UCSD-AML1 (cell line): ENCODE results near the gene ADGRB3.
A peak's percentile ranks its signal among the peaks of the same experiment; 100 is the strongest.
"Not testable (repeated sequence)": the region's sequence is repeated elsewhere in the genome, so short reads cannot be mapped to it uniquely, and the experiment has no call there.

Experiments
- DNase-seq: peaks from one replicate; lab custom pipeline; 2025; ENCODE audit not compliant: unreplicated experiment; lab: John Stamatoyannopoulos, UW

The ADGRB3 gene

GRCh38 chr6:69216127-69216526 lies 581.0 kb downstream of the ADGRB3 start:
- DNase-seq, result no peak

GRCh38 chr6:69217343-69217742 lies 582.3 kb downstream of the ADGRB3 start:
- no peak for DNase-seq

GRCh38 chr6:69220375-69220774 lies 585.3 kb downstream of the ADGRB3 start:
- no peak for DNase-seq

GRCh38 chr6:69232008-69232407 lies 596.9 kb downstream of the ADGRB3 start:
- no peak for DNase-seq

DNA sequence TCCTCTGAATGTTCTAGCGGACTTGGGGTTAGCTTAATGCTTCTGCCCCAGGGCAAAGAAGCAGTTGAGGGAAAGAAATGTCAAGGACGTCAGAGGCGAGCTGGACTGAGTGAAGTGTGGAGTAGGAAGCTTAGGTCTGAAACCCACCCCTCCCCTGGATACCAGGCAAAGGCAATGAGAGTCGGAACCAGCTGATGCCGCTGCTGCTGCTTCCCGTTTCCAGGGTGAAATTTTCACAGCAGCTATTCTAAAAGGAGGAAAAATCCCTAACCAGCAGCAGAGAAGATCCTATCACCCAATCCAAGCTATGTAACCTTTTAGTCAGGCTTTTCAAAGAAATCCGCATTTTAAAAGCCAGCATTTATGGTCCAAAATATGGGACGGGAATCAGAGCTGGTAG lies 597.4 kb downstream of the ADGRB3 start:
- no peak for DNase-seq

GRCh38 chr6:69232911-69233448 lies 597.9 kb downstream of the ADGRB3 start:
- peak; percentile 72 for DNase-seq

- no peak for DNase-seq
Measured at GRCh38 chr6:69238067-69238466, 603.0 kb downstream of the ADGRB3 start.

- no peak for DNase-seq
Measured at GRCh38 chr6:69246983-69247382, 611.9 kb downstream of the ADGRB3 start.

- DNase-seq, result no peak
Measured at GRCh38 chr6:69261010-69261409, 625.9 kb downstream of the ADGRB3 start.

DNA sequence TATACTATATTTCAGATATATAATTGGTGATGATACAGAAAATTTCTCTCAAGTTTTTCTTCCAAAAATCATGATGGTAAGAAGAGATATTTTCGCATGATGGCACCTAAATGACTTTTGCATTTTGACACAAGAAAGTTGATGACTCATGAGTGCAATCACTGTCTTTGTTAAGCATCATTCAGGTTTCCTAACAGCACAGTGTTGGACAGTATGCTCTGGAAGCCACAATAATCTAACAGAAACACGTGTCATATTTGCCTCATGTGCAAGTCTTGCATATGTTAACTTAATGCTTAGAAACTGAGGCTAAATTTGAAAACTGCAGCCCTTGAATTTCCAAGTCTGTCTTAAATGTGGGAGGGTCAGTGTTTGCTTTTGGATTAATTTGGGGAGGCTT lies 628.2 kb downstream of the ADGRB3 start:
- DNase-seq, result no peak

DNA sequence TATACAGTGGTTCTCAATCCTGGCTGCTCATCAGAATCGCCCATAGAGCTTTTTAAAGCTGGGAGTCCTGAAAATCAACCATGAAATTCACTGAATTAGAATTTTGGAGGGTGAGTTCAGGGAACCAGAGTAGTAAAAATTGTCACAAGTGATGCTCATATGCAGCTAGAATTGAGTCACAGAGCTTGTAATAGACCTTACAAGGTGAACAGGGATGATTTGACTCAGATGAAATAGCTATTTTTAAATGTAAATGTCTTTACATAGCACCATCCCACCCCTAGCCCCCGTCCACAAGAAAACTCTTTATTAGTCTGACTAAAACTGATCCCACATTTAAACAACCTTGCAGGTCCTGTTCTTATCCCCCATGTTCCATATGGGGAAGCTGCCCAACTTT lies 630.0 kb downstream of the ADGRB3 start:
- DNase-seq, result no peak

DNA sequence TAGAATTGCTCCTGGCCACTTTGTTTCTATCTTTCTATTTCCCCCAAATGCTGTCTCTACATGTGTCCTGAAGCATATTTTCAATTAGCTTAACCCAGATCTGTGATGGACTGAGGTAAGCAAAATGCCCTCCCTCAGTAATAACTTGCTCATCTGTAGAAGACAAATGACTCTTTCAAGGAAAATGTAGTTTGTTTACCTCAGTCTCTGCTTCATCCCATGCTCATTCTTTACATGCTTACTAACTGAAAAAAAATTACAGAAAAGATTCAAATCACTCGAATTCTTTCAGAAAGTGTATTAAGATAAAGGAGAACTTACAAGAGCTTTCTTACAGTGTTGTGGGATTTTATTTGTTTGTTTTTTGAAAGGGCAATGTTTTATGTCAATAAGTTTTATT lies 630.6 kb downstream of the ADGRB3 start:
- no peak for DNase-seq

GRCh38 chr6:69276204-69276603 lies 641.1 kb downstream of the ADGRB3 start:
- DNase-seq, result no peak

GRCh38 chr6:69279805-69280204 lies 644.7 kb downstream of the ADGRB3 start:
- no peak for DNase-seq

DNA sequence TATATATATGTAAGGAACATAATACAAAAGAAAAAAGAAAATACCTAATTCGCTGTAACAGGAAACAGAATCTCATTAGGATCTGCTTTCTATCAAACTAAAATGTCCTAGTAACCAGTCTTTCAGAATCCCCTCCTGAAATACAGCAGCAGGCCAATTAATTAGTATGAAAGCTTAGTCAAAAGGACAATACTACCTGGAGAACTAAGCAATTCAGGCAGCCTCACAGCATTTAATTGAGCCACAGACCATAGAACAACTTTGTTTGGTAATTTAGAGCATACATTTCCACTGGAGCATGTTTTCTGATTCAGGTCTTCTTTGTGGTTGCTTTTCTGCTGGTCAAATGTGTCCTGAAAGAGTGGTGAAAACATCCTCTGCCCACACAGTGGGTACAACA lies 645.8 kb downstream of the ADGRB3 start:
- DNase-seq, result no peak

DNA sequence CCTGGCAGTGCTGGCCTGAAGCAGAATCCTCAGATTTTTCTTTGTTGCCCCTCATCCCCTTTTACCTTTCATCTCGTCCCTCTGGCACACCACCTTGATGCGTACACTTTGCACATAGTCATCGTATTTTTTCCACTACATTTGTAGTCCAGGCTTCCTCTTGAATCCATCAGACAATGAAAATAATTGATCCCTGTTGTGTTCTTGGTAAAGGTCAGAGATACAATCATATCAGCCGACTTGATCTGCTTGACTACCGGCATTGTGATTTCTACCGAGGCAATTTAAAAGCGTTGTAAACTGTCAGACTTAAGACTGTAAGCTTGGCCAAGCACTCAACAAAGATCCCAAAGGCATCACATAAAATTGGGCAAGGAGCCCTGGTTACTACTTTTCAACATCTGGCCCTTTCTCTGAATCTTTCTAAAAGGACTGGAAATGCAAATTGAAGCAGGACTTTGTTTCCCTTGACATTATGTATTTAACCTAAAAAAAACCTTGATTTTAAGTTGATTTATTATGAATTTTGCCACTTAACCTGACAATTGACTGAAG lies 649.2 kb downstream of the ADGRB3 start:
- DNase-seq, result no peak

GRCh38 chr6:69285054-69285453 lies 650.0 kb downstream of the ADGRB3 start:
- DNase-seq, result no peak

- DNase-seq, result no peak
Measured at GRCh38 chr6:69286331-69286730, 651.2 kb downstream of the ADGRB3 start.

GRCh38 chr6:69288198-69288597 lies 653.1 kb downstream of the ADGRB3 start:
- not testable (repeated sequence) for DNase-seq

- DNase-seq, result peak; percentile 9
Measured at GRCh38 chr6:69289689-69290495, 654.8 kb downstream of the ADGRB3 start.

DNA sequence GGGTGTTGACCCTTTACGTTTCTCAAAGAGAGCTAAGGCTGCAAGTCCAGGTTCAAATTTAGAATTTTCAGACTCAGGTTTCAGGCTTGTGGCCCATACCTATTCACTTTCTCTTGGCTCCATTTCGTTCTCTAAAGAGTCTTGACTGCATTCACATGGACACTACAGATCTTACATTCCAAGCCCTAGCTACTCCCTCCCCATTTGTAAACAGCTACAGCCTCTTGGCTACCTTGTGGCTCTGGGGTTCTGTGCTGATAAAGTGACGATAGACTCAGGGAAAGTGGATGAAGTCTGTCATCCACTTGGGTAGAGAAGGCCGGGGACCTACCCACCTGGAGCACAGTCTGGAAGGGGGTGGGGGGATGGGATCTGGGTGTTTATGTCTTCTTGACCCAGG lies 658.4 kb downstream of the ADGRB3 start:
- DNase-seq, result no peak

DNA sequence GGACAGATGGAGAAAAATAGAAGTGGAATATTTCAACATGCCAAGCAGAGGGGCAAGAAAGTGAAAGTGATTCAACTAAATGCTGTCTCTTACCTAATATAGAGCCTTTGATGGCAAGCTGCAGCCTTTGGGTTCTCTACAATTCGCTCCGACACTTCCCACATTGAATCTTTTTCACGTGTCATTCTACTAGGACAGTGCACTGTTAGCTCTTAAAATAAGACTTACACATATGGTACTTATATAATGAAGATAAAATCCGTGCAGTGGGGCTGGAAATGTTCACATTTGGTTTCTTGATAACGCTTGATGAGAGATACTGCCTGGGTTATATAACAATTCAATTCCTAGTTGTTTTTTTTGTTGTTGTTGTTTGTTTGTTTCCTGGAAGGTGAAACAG lies 659.3 kb downstream of the ADGRB3 start:
- DNase-seq, result no peak

DNA sequence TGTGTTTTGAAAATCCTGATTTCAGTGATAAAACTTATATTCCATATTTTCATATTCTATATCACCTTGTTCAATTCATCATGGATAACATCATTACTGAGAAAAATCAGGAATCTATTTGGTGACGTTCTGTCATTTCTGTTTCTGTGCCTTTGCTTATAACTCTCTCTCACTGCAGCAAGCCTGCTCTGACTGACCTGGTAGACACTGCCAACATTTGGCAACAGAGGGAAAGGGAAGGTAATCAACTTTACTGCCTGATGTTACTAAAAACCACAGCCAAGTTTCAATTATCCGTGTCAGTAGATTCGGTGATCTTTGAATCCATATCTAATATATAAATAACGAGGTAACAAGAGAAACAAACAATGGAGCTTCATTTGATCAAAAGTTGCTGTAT lies 659.8 kb downstream of the ADGRB3 start:
- DNase-seq, result no peak
